ENCODE data around the gene NOTCH4.

DNA sequence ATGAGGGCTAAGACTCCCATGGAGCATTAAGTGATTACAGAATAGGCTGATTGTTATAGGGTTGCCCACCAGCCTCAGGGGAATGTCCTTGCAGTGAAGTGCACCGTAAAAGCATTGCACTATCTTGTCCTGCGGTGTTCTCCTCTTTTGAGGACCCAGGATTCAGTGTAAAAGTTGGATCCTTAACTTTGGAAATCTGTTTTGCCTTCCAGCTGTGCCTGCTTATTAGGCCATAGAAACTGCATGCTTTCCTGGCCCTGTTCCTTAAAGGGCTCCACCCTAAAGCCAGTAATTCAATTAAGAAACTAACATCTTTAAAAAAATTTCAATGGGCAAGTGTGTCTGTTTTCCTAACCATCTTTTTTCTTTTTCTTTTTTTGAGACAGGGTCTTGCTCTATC lies 25.4 kb upstream of the NOTCH4 start:
- TF ChIP-seq CTCF (IDR thresholded peaks at IDR 0.05) (no peak), POLR2AphosphoS5 (IDR thresholded peaks at IDR 0.05) (no peak), POLR2A (IDR thresholded peaks at IDR 0.05) (no peak)
